RCC 7860 (cell line): Measurements from ENCODE around the gene PID1.

Experiments
- DNase-seq: peaks from one replicate; pipeline ENCODE4 v3.0.0-alpha.2; 2015; ENCODE audit warnings: low spot score
- FAIRE-seq: peaks from 2 replicates; lab custom pipeline; 2012; peaks lifted over from hg19 to GRCh38; lab: Jason Lieb, UNC

The PID1 gene

DNA sequence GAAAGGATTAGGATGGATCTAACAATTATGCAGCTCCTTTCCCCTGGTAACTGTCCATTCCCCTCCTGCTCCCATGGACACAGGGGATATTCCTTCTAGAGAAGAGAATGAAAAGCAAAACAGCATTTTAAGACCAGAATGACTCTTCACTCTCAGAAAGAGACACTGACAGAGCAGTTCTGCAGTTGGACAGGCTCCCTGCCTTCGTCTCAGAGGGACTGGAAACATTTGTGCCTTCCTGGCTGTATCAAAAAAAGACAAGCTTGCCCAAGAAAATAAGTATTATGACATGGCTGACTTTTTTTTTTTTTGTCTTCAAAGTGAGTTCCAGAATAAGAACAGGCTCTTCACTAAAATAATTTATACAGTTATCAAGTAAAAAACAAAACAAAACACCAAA is 9.5 kb downstream of the PID1 start:
- no peak for FAIRE-seq
- no peak for DNase-seq

DNA sequence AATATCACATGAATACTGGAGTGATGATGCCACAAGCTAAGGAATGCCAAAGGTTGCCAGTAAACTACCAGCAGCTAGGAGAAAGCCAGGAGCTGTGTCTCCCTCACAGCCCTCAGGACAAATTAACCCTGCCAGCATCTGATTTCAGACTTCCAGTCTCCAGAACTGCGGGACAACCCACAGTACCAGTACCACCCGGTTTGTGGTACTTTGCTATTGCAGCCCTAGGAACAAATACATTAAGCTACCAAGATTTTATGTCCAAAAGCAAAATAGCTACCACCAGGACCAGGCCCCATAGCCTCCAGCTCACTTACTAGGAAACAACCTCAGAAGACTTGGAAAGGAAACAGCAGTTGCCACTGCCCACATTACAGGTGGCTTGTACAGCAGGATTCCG is 10.0 kb downstream of the PID1 start:
- FAIRE-seq (no peak), DNase-seq (no peak)

DNA sequence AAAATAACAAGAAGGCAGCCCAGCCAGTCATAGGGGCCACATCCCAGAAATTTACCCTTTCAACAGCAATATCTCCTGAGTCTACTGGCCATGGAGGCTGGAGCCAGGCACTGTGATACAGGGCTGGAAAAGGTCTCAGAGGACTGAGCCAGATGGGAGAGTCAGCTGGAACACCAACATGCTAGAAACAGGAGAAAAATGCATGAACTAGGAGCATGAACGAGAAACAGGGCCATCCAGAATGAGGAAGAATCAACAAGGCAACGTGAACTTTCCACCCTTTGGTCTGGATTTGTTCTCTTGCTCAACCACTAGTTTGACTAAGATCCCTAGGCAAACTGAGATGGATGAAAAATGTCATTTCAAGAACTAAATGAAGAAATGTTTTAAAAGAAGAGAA is 13.1 kb downstream of the PID1 start:
- DNase-seq (no peak), FAIRE-seq (no peak)

DNA sequence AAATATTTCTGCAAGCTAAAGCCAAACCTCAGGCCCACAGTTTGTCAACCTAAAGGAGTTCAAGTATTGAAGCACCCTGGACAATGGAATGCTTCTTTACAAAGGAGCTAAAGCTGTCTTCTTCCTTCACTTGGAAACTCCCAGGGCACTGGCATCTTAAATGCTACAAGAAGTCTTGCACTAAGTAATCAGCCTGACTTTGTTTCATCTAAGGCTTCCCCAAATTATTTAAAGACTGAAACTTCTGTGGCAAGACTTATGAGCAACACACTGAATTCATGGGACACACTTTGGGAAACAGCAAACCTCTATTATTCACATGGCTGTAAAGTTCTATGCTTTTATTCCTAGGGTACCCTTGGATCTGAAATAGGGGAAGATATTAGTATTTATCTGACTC is 14.7 kb downstream of the PID1 start:
- no peak for FAIRE-seq
- no peak for DNase-seq

DNA sequence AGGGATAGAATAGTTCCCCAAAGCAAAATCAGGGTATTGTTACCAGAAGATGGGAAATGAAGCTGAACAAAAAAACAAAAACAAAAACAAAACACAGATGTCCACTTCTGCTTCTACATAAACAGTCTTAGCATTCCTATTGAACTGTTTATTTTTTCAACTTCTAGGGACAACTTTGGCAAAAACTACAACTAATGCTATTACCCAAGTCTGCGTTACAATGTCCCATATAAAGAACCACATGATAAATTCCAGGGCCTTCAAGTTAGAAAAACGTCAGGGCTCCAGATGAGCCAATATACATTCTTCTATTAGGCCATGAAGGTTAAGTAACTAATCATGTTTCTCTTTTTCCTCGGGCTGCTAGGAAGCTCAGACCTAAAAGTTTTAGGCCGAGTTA is 16.9 kb downstream of the PID1 start:
- FAIRE-seq (no peak), DNase-seq (no peak)

DNA sequence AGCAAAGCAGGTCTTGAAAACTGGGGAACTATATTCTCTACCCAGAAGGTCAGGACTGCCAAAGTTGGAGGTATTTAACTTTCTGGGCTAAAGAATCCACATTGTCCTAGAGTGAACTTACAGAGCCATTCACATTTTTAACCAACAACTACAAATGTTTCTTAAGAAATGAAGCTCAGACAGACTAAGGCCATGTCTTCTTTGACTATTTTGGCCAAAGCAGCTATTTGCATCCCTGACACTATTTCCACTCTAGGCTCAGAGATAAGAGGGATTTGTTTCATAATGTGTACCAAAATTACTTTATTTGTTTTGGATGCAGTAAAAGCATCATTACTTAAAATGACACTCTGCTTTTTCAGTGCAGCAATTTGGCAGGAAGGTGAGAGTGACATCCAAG is 18.1 kb downstream of the PID1 start:
- no peak for DNase-seq
- FAIRE-seq = no peak

DNA sequence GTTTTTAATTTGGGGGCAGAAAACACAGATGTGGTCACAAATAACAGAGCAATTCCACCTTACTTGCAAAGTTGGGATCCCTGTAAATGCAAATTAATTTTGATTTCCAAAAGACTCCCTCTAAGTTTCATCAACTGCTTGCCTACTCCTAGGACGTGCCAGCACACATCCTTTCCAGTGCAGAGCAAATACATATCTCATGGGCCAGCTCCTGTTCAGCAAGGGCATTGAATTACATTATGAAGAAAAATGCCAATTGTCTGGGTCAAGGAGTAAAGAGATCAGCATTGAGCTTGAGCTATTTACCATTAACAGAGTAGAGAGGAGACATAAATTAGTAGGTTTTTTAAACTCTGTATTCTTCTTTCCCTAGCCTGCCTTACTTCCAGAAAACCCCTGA is 18.8 kb downstream of the PID1 start:
- DNase-seq (no peak), FAIRE-seq (no peak)

DNA sequence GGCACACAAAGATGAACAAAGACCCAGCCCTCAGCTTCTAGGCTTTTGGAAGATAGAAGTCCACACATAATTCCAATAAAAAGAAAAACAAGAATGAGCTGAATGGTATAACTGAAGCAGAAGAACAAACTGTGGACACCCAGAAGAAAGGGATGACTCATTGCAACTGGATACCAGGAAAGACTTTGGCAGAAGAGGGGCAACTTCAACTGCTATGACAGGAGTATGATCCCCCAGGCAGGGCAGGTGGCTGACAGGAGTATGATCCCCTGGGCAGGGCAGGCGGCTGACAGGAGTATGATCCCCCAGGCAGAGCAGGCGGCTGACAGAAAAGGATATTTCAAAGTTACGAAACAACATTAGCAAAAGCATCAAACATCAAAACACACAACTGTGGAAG is 21.6 kb downstream of the PID1 start:
- FAIRE-seq = no peak
- DNase-seq = no peak

DNA sequence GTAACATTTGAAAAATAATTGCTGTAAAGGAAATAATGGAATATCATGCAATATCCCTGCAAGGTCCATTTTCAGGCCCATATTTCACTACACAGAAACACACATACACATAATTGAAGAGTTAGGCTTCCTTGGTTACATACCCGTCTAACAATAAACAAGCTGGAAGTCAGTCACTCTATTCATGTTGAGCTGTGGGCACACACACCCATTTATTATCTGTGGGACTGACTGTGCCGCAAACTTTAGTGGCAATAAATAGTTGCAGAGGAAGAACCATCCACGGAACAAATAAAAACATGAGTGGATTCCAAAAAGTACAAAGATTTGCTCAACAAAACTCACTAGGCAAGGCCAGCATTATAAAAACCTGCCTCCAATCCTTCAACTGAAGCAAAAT is 24.8 kb downstream of the PID1 start:
- DNase-seq (no peak), FAIRE-seq (no peak)

DNA sequence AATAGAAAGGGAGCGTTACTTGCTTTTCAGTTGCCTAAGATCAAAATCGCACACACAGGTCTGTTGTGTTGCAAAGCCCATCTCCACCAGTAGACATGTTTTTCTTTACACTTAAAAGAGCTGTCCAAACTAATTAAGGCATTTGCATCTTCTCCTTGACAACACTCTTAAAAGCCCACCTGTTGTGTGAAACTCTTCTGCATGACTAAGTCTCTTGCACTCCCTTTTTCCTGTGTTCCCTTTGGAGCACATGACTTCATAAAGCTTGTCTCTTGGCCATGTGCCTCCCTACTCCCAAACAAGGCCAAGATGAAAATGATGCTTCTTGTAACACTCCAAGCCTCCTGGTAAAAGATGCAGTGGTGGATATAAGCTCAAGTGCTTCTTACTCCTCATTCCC is 26.1 kb downstream of the PID1 start:
- DNase-seq = no peak
- no peak for FAIRE-seq

DNA sequence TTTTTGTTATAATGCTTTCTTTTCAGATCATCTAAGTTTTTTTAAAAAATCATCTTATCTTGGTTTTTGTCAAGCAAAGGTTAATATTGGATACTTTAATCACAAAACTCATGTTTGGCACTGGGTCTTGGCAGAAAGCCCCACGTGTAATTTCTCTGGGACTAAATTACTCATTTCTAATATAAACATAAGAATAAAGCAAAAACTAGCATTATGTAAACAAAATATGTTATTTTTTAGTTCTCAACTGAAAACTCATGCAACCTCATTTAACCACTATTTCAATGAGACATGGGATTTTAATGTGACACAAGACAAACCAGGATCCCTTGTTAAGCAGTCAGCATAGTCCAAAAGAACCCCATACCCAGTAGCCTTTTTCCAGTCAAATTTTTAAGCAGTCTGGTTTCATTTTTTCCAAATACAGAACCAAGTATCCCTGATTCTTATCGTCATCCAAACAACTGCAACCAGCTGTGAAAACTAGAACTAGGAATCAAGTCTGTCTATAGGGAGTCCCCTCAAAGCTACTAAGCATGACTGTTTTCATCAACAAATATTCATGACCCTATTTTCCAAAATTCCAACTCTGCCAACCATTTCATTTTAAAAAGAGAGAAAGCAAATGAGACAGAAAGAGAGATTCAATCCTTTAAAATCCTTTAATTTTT is 27.1 kb downstream of the PID1 start:
- DNase-seq (no peak), FAIRE-seq (no peak)

DNA sequence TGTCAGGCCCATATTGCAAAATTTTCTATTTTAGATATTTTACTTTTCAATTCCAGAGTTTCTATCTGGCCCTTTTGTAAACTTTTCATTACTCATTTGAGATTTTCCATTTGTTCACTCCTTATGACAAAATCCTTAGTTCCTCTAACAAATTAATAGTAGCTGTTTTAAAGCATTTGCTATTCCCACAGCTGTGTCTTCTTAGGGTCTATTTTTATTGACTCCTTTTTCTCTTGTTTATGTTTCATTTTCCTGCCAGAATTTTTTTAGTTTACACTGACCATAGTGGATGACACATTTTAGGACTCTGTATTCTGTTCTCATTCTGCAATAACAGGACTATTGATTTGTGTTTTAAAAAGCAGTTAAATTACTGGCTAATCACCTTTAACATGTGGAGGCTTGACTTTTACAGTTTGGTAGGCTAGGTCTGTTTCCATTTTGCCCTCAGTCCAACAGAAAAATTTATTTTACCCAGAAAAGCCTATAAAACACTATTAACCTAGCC is 30.0 kb downstream of the PID1 start:
- no peak for FAIRE-seq
- no peak for DNase-seq

DNA sequence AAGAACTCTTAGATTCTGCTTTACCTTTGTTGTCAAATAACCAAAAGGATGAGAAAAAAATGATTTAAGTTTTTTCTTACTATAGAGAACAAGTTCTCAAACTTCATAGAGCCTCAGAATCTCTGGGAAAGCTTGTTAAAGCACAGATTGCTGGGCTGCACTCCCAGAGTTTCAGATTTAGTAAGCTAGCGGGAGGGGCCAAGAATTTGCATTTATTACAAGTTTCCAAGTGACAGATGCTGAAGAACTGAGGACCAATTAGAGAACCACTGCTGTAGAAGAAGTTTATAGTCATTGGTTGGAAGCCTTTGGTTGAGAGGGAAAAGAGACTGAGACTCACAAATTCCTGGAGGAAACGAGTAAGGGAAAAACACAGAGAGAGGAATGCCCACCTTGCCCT is 32.1 kb downstream of the PID1 start:
- FAIRE-seq = no peak

DNA sequence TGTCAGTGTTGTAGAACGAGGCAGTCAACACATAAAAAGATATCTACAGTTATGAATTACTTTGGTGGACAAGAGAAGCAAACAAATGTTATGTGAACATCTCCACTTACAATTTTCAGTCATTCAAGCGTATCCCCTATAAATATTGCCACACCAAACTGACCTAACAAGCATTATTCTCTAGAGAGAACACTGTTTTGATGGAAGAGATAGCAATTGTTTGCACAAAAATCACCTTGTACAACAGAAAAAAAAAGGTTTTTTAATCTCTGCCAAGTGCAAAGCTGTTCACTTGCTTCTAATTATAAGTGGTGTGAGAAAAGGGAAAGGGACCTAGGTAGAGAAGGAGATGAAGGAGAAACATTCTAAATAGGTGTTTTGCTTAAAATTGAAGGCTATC is 33.8 kb downstream of the PID1 start:
- DNase-seq = no peak
- FAIRE-seq = no peak

More for the DNA sequence above, 32.1 kb downstream of the PID1 start:
- no peak for DNase-seq

DNA sequence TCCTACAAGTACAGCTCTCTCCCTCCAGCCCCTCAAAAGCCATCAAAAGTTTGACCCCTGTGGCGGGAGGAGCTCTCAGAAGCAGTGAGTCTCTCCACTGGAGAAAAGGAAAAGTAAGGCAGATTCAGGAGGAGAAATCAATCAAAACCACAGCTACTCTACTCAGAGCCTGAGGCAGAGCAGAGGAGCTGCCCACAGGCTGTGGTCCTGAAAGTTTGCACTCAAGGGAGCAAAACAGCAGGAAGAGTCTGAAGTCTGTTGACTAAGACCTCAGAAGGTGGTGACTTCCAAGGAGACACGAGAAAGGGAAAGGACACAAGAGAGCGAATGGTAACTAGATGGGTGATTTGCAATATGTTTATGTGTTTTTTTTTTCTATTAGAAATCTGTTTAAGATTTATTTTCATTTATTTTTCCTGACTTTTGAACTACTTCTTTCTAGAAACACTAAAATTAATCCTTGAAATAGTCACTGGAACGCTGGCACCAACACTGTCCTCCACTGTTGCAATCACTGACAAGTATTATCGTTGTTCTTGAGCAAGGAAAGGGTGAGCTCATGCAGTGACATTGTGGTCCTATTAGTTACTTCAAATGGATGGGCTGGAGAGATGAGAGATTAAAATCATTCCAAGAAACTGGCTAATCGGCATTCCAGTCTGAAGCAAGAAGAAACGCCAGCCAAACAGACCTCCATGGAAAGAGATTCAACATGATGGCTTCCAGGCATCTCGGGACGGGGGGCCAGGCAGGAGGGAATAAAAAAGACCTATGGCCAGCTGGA is 35.8 kb downstream of the PID1 start:
- DNase-seq (no peak), FAIRE-seq (no peak)

DNA sequence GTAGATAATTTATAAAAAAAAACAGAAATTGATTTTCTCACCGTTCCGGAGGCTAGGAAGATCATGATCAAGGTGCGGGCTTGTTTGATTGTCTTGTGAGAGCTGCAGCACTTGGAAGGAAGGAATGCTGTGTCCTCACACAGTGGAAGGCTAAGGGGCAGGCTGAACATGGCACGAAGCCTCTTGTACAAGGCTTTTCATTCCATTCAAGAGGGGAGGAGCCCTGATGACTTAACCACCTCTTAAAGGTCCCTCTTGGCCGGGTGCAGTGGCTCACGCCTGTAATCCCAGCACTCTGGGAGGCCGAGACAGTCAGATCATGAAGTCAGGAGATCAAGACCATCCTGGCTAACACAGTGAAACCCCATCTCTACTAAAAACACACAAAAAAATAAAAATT is 39.2 kb downstream of the PID1 start:
- no peak for DNase-seq
- no peak for FAIRE-seq

DNA sequence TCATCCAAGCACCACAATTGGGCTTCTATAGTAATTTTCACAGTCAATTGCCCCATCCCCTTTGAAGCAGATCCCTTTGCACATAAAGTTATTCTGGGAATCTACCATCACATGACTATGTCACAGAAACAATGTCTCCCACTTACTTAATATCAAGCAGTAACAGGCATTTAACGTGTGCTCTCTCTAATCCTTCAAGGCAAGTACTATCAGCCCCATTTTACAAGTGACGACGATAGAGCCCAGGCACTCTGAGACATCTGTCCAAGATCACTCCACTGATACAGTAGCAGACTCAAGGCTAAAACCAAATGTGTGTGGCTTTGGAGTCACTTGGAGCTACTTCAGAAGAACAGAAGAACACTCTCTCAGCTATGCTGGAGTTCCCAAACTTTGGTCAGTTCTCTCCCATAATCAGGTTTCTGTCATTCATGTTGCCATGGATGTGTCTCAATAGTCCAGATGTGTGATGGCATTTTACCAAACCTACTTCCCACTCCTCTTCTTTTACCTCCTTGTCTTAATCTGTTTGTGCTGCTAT is 39.7 kb downstream of the PID1 start:
- FAIRE-seq = no peak

DNA sequence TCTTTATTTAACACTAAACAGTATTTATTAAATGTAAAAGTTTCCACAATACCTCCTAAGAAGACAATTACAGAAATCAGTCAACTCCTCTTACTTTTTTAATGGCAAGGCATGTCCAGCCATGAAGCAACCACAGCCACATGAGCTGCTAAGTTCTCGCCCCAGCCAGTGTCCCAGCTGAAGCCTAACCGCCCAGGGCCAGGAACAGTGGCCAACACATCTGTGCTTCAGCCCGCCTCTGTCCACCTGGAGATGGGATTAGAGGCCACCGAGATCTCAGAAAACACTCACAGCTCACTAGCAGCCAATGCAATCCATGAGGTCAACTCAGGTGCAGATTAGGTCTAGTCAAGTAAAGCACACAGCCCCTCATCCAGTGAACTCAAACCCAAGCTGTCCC is 40.2 kb downstream of the PID1 start:
- DNase-seq (no peak), FAIRE-seq (no peak)

More for the DNA sequence above, 39.7 kb downstream of the PID1 start:
- no peak for DNase-seq

DNA sequence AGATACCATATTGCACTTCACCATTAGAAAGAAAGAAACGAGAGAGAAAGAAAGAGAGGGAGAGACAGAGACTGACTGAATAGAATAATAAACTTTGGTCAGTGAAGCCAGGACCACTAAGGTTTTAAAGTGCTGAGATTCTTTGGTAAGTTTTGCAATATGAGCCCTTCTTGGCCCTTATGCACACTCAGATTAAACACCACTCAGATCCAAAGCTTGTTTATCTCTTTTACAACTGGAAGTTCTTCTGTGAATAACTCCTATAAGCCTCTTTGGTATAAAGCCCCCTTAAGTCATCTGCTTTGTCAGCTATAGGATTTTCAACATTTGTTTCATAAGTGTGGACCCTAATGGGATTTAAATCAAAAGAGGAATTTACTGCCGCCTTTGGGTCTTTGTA is 40.8 kb downstream of the PID1 start:
- no peak for DNase-seq

DNA sequence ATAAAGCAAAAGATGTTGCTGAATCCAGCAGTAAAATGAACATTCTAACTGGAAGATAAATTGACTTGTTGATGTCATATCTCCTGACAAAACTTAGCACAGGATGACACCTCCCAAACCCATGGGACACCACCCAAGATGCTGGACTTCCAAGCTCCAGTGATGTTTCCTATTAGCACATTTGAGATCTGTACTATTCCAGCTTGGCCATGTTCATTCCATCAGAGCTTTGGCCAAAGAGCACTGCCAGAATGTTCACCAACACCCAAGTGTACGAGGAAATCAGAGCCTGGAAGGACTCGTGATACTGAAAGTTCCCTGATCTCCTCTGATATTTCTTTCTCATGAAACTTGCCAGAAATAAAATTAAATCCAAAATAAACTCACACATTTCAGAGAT is 44.7 kb downstream of the PID1 start:
- no peak for FAIRE-seq
- DNase-seq = no peak

More for the DNA sequence above, 40.8 kb downstream of the PID1 start:
- no peak for FAIRE-seq

DNA sequence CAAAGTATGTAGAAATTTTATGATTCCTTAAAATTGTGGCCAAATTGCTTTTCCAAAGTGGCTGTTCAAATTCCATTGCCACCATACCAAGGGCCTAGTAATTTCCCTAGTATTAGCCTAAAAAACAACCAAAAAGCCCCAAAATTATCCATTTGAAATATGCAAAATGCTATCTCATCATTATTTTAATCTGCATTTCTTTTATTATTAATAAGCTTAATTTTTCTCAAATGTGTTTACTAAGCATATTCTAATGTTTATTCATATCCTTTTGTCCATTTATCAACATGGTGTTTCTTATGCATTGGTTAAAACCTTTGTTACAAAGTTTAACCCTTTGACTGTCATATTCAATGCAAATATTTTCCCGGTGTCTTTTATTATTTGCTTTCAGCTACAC is 48.0 kb downstream of the PID1 start:
- FAIRE-seq (no peak), DNase-seq (no peak)

DNA sequence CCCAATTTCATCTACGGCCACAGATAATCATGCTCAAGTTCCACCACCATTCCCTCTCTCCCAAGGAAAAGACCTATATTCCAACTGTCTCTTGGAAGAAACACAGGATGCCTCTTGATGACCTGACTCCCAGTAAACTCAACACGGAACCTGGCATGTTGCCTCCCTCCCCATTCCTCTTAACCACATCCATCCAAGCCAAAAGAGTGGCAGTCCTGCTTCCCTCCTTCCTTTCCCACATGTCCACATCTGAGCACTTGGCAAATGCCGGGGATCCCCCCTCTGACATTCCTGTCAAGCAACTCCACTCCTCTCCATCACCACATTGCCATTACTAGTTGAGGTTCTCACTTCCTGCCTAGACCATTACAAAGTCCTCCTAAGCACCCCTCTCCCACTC is 49.4 kb downstream of the PID1 start:
- no peak for DNase-seq
- FAIRE-seq = no peak
